GM12878 (cell line): ENCODE measurements around the gene SLC22A12.

Experiments used
- CEBPB ChIP-seq, 2 experiments: fragments of 150-350 bp in 1 of 2; IDR thresholded peaks; 2 replicates each; pipeline ENCODE4 v1.6.1; 2012 to 2014; ENCODE audit warnings: low read depth in 2 of 2, low read length in 2 of 2, borderline replicate concordance in 1 of 2, inconsistent platforms in 1 of 2
- CTCF ChIP-seq, 3 experiments: IDR thresholded peaks in 2 of 3; conservative IDR thresholded peaks in 1 of 3; 2 replicates each; pipeline ENCODE4 v1.5.1; 2011; ENCODE audit warnings: low read depth in 3 of 3, low read length in 3 of 3, mild to moderate bottlenecking in 3 of 3, control low read depth in 2 of 3, moderate library complexity in 2 of 3, inconsistent platforms in 1 of 3, mixed read lengths in 1 of 3; ENCODE audit not compliant: control insufficient read depth in 2 of 3, insufficient read depth in 1 of 3; ENCODE audit errors: extremely low read depth in 1 of 3
- ETV6 ChIP-seq, 2 experiments: fragments of 450-650 bp in 1 of 2; IDR thresholded peaks in 1 of 2; conservative IDR thresholded peaks in 1 of 2; 2 replicates each; pipeline ENCODE4 v1.6.1; 2014; ENCODE audit warnings: antibody characterized with exemption in 1 of 2, borderline replicate concordance in 1 of 2, low read depth in 1 of 2, mild to moderate bottlenecking in 1 of 2, moderate library complexity in 1 of 2
- EZH2 ChIP-seq: IDR thresholded peaks from 2 replicates; pipeline ENCODE4 v1.6.1; 2012; ENCODE audit warnings: low read depth, mild to moderate bottlenecking, control low read depth, inconsistent platforms, low read length, borderline replicate concordance; ENCODE audit not compliant: control insufficient read depth
- KDM1A ChIP-seq: fragments of 200-600 bp; sonication (generic); IDR thresholded peaks from 2 replicates; pipeline ENCODE4 v1.6.1; 2016; ENCODE audit warnings: borderline replicate concordance
- POLR2AphosphoS5 ChIP-seq: IDR thresholded peaks from 2 replicates; pipeline ENCODE4 v1.6.1; 2011; ENCODE audit warnings: mild to moderate bottlenecking, low read length, inconsistent platforms
- SPI1 ChIP-seq: IDR thresholded peaks from 2 replicates; pipeline ENCODE4 v1.6.1; 2011; ENCODE audit warnings: low read depth, mild to moderate bottlenecking, low read length, moderate library complexity, borderline replicate concordance; ENCODE audit not compliant: insufficient read depth
- TARDBP ChIP-seq: IDR thresholded peaks from 2 replicates; pipeline ENCODE4 v1.6.1; 2016; ENCODE audit warnings: borderline replicate concordance
- USF2 ChIP-seq: IDR thresholded peaks from 2 replicates; pipeline ENCODE4 v1.6.1; 2011; ENCODE audit warnings: low read depth, low read length, improper control_type of control experiment, borderline replicate concordance
- YY1 ChIP-seq: IDR thresholded peaks from 2 replicates; pipeline ENCODE4 v1.6.1; 2011; ENCODE audit warnings: low read depth, mild to moderate bottlenecking, low read length
- ZNF274 ChIP-seq: IDR thresholded peaks from one replicate; pipeline ENCODE4 v1.8.0; 2011; ENCODE audit not compliant: insufficient read length, insufficient read depth
- TF ChIP-seq, protein P1 (sequence below): fragments of 450-650 bp; IDR thresholded peaks from 2 replicates; pipeline ENCODE4 v1.6.1; 2016; ENCODE audit warnings: mild to moderate bottlenecking

DNA sequence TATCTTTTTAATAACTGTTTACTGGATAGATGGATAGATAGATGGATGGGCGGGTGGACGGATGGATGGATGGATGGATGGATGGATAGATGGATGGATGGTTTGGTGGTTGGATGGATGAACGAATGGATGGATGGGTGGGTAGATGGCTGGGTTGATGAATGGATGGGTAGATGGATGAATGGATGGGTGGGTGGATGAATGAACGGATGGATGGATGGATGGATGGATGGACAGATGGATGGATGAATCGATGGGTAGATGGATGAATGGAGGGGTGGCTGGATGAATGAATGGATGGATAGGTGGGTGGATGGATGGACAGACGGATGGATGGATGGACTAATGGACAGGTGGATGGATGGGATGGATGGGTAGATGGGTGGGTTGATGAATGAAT, 13.8 kb upstream of the SLC22A12 start:
- TF ChIP-seq, protein P1, sequence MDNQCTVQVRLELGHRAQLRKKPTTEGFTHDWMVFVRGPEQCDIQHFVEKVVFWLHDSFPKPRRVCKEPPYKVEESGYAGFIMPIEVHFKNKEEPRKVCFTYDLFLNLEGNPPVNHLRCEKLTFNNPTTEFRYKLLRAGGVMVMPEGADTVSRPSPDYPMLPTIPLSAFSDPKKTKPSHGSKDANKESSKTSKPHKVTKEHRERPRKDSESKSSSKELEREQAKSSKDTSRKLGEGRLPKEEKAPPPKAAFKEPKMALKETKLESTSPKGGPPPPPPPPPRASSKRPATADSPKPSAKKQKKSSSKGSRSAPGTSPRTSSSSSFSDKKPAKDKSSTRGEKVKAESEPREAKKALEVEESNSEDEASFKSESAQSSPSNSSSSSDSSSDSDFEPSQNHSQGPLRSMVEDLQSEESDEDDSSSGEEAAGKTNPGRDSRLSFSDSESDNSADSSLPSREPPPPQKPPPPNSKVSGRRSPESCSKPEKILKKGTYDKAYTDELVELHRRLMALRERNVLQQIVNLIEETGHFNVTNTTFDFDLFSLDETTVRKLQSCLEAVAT: no peak
- TF ChIP-seq ZNF274 (no peak), TARDBP (no peak), KDM1A (no peak), SPI1 (no peak), USF2 (no peak), CTCF (IDR thresholded peaks at IDR 0.05 in 2 of 3, conservative IDR thresholded peaks at IDR 0.05 in 1 of 3; ENCODE audit: control insufficient read depth in 2 of 3, extremely low read depth in 1 of 3, insufficient read depth in 1 of 3, low read depth in 3 of 3, low read length in 3 of 3) (no peak), CEBPB (IDR thresholded peaks at IDR 0.05; ENCODE audit: borderline replicate concordance in 1 of 2, low read depth in 2 of 2, low read length in 2 of 2) (no peak), EZH2 (no peak), POLR2AphosphoS5 (no peak), ETV6 (conservative IDR thresholded peaks at IDR 0.05 in 1 of 2, IDR thresholded peaks at IDR 0.05 in 1 of 2; ENCODE audit: borderline replicate concordance in 1 of 2, low read depth in 1 of 2) (no peak), YY1 (no peak)
